22Rv1 (cell line): Measurements from ENCODE around the gene ADAMTS2.

Source experiments
- ZFX ChIP-seq: fragments of 450-650 bp; IDR thresholded peaks from 2 replicates; pipeline ENCODE4 v1.6.1; 2017; ENCODE audit warnings: antibody characterized with exemption, borderline replicate concordance
- TF ChIP-seq, protein P1 (sequence below): fragments of 450-650 bp; IDR thresholded peaks from 2 replicates; pipeline ENCODE4 v1.5.1; 2017; ENCODE audit warnings: mild to moderate bottlenecking

GRCh38 chr5:179215576-179215975 lies 129.7 kb downstream of the ADAMTS2 start:
- TF ChIP-seq, protein P1, sequence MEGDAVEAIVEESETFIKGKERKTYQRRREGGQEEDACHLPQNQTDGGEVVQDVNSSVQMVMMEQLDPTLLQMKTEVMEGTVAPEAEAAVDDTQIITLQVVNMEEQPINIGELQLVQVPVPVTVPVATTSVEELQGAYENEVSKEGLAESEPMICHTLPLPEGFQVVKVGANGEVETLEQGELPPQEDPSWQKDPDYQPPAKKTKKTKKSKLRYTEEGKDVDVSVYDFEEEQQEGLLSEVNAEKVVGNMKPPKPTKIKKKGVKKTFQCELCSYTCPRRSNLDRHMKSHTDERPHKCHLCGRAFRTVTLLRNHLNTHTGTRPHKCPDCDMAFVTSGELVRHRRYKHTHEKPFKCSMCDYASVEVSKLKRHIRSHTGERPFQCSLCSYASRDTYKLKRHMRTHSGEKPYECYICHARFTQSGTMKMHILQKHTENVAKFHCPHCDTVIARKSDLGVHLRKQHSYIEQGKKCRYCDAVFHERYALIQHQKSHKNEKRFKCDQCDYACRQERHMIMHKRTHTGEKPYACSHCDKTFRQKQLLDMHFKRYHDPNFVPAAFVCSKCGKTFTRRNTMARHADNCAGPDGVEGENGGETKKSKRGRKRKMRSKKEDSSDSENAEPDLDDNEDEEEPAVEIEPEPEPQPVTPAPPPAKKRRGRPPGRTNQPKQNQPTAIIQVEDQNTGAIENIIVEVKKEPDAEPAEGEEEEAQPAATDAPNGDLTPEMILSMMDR = no peak
- TF ChIP-seq ZFX = no peak
